Measurements from ENCODE around the gene ANO7.

The ANO7 gene

GRCh38 chr2:241188361-241189092 lies at the start of gene ANO7:
Gene ANO7 (plus strand): TSS chr2:241188677. CDS start chr2:241190064, 1,387 bp downstream.
- DNase-seq, result no peak

- DNase-seq, result no peak
These were observed 48.7 kb upstream of the ANO7 start for GRCh38 chr2:241139531-241140444.

- no peak for DNase-seq
These were observed 48.0 kb upstream of the ANO7 start for GRCh38 chr2:241140445-241140840.

- DNase-seq, result no peak
These were observed 47.2 kb upstream of the ANO7 start for GRCh38 chr2:241141214-241141770.

- no peak for DNase-seq
These were observed 46.4 kb upstream of the ANO7 start for GRCh38 chr2:241142063-241142462.

- no peak for DNase-seq
These were observed 45.9 kb upstream of the ANO7 start for GRCh38 chr2:241142593-241142992.

- DNase-seq, result no peak
These were observed 42.2 kb upstream of the ANO7 start for GRCh38 chr2:241146286-241146685.

- no peak for DNase-seq
These were observed 41.1 kb upstream of the ANO7 start for GRCh38 chr2:241147336-241147735.

GRCh38 chr2:241148239-241148638 lies 40.2 kb upstream of the ANO7 start:
- no peak for DNase-seq

- peak; percentile 84 for DNase-seq
These were observed 39.4 kb upstream of the ANO7 start, which contains the start of gene PASK for GRCh38 chr2:241148891-241149674. Gene PASK (minus strand): TSS chr2:241149472. CDS start chr2:241143032, 6,440 bp downstream.

- DNase-seq, result no peak
These were observed 38.9 kb upstream of the ANO7 start for GRCh38 chr2:241149675-241149924.

GRCh38 chr2:241149925-241150659 lies 38.4 kb upstream of the ANO7 start, which contains the start of gene PPP1R7:
Gene PPP1R7 (plus strand): TSS chr2:241150467. CDS start chr2:241150496, 29 bp downstream.
- peak; percentile 79 for DNase-seq

- DNase-seq, result no peak
These were observed 37.6 kb upstream of the ANO7 start for GRCh38 chr2:241150660-241151530.

GRCh38 chr2:241151934-241152660 lies 36.4 kb upstream of the ANO7 start:
- DNase-seq, result no peak

GRCh38 chr2:241153616-241154015 lies 34.9 kb upstream of the ANO7 start:
- no peak for DNase-seq

- no peak for DNase-seq
These were observed 33.6 kb upstream of the ANO7 start for GRCh38 chr2:241154915-241155314.

- DNase-seq, result no peak
These were observed 32.5 kb upstream of the ANO7 start for GRCh38 chr2:241155936-241156335.

GRCh38 chr2:241156971-241157441 lies 31.5 kb upstream of the ANO7 start:
- DNase-seq, result no peak

GRCh38 chr2:241157841-241158545 lies 30.5 kb upstream of the ANO7 start:
- DNase-seq, result no peak

- no peak for DNase-seq
These were observed 30.0 kb upstream of the ANO7 start for GRCh38 chr2:241158546-241158900.
